ENCODE measurements around the gene SLC25A13. TPM values are rescaled to one million over a fixed set of nuclear protein-coding genes. Genes with fewer than 3 reads are reported as not detected.

SLC25A13 gene
- total and polyA plus RNA-seq, 2 of the 13 experiments (the other 11 are each of a cell fraction or from before 2014, with no cell fraction given), result 36.2 to 84.9 TPM

DNA sequence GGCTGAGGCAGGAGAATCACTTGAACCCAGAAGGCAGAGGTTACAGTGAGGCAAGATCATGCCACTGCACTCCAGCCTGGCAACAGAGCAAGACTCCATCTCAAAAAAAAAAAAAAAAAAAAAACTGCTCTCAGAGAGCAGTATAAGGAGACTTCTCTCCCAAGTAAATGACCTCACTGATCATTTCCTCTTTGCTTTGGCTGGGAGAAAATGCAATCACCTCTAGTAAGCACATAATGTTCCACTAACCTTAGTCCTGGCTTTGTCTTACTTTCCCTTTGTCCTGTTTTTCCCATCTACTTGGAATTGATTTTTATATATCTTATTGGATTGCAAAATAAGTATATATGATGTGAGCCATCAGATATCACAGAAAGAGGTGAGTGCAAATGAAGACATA lies 2.5 kb downstream of the SLC25A13 start (continued):
- TF ChIP-seq, protein P1, sequence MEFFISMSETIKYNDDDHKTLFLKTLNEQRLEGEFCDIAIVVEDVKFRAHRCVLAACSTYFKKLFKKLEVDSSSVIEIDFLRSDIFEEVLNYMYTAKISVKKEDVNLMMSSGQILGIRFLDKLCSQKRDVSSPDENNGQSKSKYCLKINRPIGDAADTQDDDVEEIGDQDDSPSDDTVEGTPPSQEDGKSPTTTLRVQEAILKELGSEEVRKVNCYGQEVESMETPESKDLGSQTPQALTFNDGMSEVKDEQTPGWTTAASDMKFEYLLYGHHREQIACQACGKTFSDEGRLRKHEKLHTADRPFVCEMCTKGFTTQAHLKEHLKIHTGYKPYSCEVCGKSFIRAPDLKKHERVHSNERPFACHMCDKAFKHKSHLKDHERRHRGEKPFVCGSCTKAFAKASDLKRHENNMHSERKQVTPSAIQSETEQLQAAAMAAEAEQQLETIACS (CRISPR knock-in tag; IDR thresholded peaks at IDR 0.05), result no peak
- TF ChIP-seq ZNF891 (CRISPR knock-in tag; IDR thresholded peaks at IDR 0.05), result no peak

DNA sequence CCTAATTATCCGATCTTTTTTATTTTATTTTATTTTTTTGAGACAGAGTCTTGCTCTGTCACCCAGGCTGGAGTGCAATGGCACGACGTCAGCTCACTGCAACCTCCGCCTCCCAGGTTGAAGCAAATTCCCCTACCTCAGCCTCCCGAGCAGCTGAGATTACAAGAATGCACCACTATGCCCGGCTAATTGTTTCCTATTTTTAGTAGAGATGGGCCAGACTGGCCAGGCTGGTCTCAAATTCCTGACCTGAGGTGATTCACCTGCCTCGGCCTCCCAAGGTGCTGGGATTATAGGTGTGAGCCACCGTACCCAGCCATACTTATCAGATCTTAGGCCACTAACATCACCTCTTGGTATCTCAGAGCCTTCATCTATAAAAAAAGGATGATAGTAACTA lies 4.9 kb downstream of the SLC25A13 start:
- in situ Hi-C loops (cut with HindIII; ENCODE audit: extremely low pct_ligation_motif_present, low pct_unique_long_range_greater_than_20kb) (loop anchor here (25.0 kb wide), 1 partner anchor 695 kb away; the partner anchor contains the start of genes DLX5 and DLX6), intact Hi-C loops (cut with micrococcal nuclease; ENCODE audit: unreplicated experiment) (no loop called here)
- DNase-seq (ENCODE audit: low spot score) (no peak), FAIRE-seq (no peak), ATAC-seq (no peak)
- WGBS (ENCODE audit: low lambda C conversion rate), result 96% methylated on average over 8 of the region's 8 CpGs
- H3K79me2 ChIP-seq (ENCODE audit: insufficient read depth, low read length), result peaks cover 90% of the 10 kb centered on the region
- no peak overlapping the region; the same call in 1 of the 2 replicates for H3K4me2 ChIP-seq (ENCODE audit: low read depth, low read length)
- H3K9ac ChIP-seq (ENCODE audit: insufficient read depth, low read depth, low read length), result no peak overlapping the region
- no peaks in the 10 kb centered on the region for H3K27me3 ChIP-seq (ENCODE audit: control insufficient read depth in 1 of 2, insufficient read depth in 2 of 2, low read length in 2 of 2)
- peaks cover 81% of the 10 kb centered on the region for H3K4me1 ChIP-seq (ENCODE audit: insufficient read depth, low read length)
- peaks cover 49% of the 10 kb centered on the region for H4K20me1 ChIP-seq (ENCODE audit: insufficient read depth, low read length)
- no peak overlapping the region for H3K4me3 ChIP-seq (replicated peaks in 1 of 3; ENCODE audit: insufficient read depth in 1 of 3, low read depth in 2 of 3, low read length in 3 of 3)
- ChIA-PET POLR2A (interaction anchor here (0.7 kb wide), 1 partner anchor 13 kb away, joined by 3 read pairs; no protein-coding TSS in a partner anchor), CTCF (ENCODE audit: low intra/inter-chr PET ratio, low total read pairs) (no interaction called here)
- H2AFZ ChIP-seq (ENCODE audit: low read length), result no peak overlapping the region
- H3K36me3 ChIP-seq (replicated peaks in 1 of 2; ENCODE audit: control insufficient read depth in 1 of 2, insufficient read depth in 2 of 2, low read length in 2 of 2), result peaks cover 3 to 15% of the 10 kb centered on the region in 2 experiments; a peak in 4 of 5 replicates
- BruUV-seq (replicated peaks), result no TSS peak
- H3K9me3 ChIP-seq (ENCODE audit: low read length), result no peaks in the 10 kb centered on the region
- no peak overlapping the region for H3K27ac ChIP-seq (ENCODE audit: extremely low read length, insufficient read depth, low read length)
- TF ChIP-seq ZNF333 (CRISPR knock-in tag; IDR thresholded peaks at IDR 0.05; ENCODE audit: borderline replicate concordance) (no peak), ZNF839 (CRISPR knock-in tag; IDR thresholded peaks at IDR 0.05; ENCODE audit: borderline replicate concordance) (no peak), SP140L (CRISPR knock-in tag; IDR thresholded peaks at IDR 0.05; ENCODE audit: borderline replicate concordance) (no peak), MLLT10 (CRISPR knock-in tag; IDR thresholded peaks at IDR 0.05) (no peak), TCF12 (IDR thresholded peaks at IDR 0.05) (no peak), TCF12 (CRISPR knock-in tag; IDR thresholded peaks at IDR 0.05) (no peak), ZNF709 (CRISPR knock-in tag; IDR thresholded peaks at IDR 0.05) (no peak), SNAI1 (CRISPR knock-in tag; IDR thresholded peaks at IDR 0.05; ENCODE audit: borderline replicate concordance) (no peak)
- TF ChIP-seq, protein P2, sequence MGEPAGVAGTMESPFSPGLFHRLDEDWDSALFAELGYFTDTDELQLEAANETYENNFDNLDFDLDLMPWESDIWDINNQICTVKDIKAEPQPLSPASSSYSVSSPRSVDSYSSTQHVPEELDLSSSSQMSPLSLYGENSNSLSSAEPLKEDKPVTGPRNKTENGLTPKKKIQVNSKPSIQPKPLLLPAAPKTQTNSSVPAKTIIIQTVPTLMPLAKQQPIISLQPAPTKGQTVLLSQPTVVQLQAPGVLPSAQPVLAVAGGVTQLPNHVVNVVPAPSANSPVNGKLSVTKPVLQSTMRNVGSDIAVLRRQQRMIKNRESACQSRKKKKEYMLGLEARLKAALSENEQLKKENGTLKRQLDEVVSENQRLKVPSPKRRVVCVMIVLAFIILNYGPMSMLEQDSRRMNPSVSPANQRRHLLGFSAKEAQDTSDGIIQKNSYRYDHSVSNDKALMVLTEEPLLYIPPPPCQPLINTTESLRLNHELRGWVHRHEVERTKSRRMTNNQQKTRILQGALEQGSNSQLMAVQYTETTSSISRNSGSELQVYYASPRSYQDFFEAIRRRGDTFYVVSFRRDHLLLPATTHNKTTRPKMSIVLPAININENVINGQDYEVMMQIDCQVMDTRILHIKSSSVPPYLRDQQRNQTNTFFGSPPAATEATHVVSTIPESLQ (CRISPR knock-in tag; conservative IDR thresholded peaks at IDR 0.05), result no peak
- TF ChIP-seq, protein P3, sequence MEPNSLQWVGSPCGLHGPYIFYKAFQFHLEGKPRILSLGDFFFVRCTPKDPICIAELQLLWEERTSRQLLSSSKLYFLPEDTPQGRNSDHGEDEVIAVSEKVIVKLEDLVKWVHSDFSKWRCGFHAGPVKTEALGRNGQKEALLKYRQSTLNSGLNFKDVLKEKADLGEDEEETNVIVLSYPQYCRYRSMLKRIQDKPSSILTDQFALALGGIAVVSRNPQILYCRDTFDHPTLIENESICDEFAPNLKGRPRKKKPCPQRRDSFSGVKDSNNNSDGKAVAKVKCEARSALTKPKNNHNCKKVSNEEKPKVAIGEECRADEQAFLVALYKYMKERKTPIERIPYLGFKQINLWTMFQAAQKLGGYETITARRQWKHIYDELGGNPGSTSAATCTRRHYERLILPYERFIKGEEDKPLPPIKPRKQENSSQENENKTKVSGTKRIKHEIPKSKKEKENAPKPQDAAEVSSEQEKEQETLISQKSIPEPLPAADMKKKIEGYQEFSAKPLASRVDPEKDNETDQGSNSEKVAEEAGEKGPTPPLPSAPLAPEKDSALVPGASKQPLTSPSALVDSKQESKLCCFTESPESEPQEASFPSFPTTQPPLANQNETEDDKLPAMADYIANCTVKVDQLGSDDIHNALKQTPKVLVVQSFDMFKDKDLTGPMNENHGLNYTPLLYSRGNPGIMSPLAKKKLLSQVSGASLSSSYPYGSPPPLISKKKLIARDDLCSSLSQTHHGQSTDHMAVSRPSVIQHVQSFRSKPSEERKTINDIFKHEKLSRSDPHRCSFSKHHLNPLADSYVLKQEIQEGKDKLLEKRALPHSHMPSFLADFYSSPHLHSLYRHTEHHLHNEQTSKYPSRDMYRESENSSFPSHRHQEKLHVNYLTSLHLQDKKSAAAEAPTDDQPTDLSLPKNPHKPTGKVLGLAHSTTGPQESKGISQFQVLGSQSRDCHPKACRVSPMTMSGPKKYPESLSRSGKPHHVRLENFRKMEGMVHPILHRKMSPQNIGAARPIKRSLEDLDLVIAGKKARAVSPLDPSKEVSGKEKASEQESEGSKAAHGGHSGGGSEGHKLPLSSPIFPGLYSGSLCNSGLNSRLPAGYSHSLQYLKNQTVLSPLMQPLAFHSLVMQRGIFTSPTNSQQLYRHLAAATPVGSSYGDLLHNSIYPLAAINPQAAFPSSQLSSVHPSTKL (CRISPR knock-in tag; IDR thresholded peaks at IDR 0.05), result no peak
- TF ChIP-seq, protein P4, sequence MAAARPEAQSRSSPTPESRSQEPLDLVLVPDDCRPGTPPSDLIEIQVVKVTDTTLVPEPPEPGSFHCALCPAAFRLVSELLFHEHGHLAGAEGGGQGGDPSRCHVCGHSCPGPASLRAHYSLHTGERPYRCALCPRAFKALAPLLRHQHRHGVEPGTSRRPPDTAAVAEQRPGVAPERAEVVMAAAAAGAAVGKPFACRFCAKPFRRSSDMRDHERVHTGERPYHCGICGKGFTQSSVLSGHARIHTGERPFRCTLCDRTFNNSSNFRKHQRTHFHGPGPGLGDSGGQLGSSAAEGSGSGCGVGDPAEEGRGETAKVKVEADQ (CRISPR knock-in tag; IDR thresholded peaks at IDR 0.05; ENCODE audit: borderline replicate concordance), result no peak
- TF ChIP-seq, protein P5, sequence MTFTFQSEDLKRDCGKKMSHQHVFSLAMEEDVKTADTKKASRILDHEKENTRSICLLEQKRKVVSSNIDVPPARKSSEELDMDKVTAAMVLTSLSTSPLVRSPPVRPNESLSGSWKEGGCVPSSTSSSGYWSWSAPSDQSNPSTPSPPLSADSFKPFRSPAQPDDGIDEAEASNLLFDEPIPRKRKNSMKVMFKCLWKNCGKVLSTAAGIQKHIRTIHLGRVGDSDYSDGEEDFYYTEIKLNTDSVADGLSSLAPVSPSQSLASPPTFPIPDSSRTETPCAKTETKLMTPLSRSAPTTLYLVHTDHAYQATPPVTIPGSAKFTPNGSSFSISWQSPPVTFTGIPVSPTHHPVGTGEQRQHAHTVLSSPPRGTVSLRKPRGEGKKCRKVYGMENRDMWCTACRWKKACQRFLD (CRISPR knock-in tag; IDR thresholded peaks at IDR 0.05; ENCODE audit: borderline replicate concordance), result no peak
